ENCODE measurements around the gene FANCD2.

DNA sequence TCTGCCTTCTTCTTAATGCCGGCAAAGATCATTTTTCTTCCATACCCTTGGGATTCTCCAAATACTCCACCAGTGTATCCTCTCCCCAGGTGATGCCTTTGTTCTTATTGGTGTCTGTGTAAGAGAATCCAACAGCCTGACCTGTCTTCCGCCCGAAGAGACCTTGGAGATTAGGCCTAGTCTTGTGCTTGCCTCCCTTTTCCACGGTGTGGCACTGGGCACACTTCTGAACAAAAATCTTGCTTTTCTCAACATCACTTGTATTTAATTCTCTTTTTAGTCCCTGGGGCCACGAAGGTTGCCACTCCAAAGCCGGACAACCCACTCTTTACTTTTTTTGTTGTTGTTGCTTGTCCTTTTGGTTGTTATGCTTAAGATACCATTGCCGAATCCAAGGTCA lies 25.6 kb upstream of the FANCD2 start:
- TF ChIP-seq, protein P1, sequence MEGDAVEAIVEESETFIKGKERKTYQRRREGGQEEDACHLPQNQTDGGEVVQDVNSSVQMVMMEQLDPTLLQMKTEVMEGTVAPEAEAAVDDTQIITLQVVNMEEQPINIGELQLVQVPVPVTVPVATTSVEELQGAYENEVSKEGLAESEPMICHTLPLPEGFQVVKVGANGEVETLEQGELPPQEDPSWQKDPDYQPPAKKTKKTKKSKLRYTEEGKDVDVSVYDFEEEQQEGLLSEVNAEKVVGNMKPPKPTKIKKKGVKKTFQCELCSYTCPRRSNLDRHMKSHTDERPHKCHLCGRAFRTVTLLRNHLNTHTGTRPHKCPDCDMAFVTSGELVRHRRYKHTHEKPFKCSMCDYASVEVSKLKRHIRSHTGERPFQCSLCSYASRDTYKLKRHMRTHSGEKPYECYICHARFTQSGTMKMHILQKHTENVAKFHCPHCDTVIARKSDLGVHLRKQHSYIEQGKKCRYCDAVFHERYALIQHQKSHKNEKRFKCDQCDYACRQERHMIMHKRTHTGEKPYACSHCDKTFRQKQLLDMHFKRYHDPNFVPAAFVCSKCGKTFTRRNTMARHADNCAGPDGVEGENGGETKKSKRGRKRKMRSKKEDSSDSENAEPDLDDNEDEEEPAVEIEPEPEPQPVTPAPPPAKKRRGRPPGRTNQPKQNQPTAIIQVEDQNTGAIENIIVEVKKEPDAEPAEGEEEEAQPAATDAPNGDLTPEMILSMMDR (IDR thresholded peaks at IDR 0.05 in 8 of 11, conservative IDR thresholded peaks at IDR 0.05 in 3 of 11): no peak
- TF ChIP-seq POLR2A (IDR thresholded peaks at IDR 0.05): no peak
